ENCODE measurements around the gene STK4.

STK4 gene

GRCh38 chr20:44942264-44942973 lies 23.9 kb upstream of the STK4 start:
- H3K4me3 ChIP-seq (ENCODE audit: low read depth, low read length): no peak overlapping the region
- TF ChIP-seq, protein P1, sequence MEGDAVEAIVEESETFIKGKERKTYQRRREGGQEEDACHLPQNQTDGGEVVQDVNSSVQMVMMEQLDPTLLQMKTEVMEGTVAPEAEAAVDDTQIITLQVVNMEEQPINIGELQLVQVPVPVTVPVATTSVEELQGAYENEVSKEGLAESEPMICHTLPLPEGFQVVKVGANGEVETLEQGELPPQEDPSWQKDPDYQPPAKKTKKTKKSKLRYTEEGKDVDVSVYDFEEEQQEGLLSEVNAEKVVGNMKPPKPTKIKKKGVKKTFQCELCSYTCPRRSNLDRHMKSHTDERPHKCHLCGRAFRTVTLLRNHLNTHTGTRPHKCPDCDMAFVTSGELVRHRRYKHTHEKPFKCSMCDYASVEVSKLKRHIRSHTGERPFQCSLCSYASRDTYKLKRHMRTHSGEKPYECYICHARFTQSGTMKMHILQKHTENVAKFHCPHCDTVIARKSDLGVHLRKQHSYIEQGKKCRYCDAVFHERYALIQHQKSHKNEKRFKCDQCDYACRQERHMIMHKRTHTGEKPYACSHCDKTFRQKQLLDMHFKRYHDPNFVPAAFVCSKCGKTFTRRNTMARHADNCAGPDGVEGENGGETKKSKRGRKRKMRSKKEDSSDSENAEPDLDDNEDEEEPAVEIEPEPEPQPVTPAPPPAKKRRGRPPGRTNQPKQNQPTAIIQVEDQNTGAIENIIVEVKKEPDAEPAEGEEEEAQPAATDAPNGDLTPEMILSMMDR (conservative IDR thresholded peaks at IDR 0.05; ENCODE audit: low read depth, low read length): no peak

DNA sequence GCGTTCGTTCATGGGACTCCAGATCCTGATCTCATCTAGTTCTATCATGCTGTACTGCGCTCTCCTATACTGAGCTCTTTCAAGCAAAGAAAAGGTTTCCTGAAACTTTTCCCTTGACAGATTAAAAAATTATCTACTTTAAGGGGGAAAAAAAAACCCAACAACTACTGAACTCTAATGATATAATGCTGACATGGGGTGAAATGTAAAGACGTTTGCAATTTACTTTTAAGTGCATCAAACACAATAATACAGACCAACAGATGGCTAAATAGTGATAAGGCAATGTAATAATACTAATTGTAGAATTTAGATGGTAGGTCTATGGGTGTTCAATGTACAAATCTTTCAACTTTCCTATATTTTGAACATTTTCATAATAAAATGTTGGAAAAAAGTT lies 22.5 kb upstream of the STK4 start:
- H3K4me3 ChIP-seq (ENCODE audit: low read depth, low read length): no peak overlapping the region
- no peak for DNase-seq (ENCODE audit: low read depth)
- TF ChIP-seq, protein P1 (conservative IDR thresholded peaks at IDR 0.05; ENCODE audit: low read depth, low read length): no peak

More at GRCh38 chr20:44942264-44942973, 23.9 kb upstream of the STK4 start:
- no peak for DNase-seq (ENCODE audit: low read depth)

GRCh38 chr20:44945261-44945660 lies 21.1 kb upstream of the STK4 start:
- TF ChIP-seq, protein P1 (conservative IDR thresholded peaks at IDR 0.05; ENCODE audit: low read depth, low read length): no peak
- DNase-seq (ENCODE audit: low read depth): no peak
- no peak overlapping the region for H3K4me3 ChIP-seq (ENCODE audit: low read depth, low read length)

- no peak for DNase-seq (ENCODE audit: low read depth)
- no peak overlapping the region for H3K4me3 ChIP-seq (ENCODE audit: low read depth, low read length)
- TF ChIP-seq, protein P1 (conservative IDR thresholded peaks at IDR 0.05; ENCODE audit: low read depth, low read length): no peak
Observed at GRCh38 chr20:44946271-44946852, 19.9 kb upstream of the STK4 start.

GRCh38 chr20:44948107-44948506 lies 18.2 kb upstream of the STK4 start:
- H3K4me3 ChIP-seq (ENCODE audit: low read depth, low read length): no peak overlapping the region
- DNase-seq (ENCODE audit: low read depth): no peak
- TF ChIP-seq, protein P1 (conservative IDR thresholded peaks at IDR 0.05; ENCODE audit: low read depth, low read length): no peak

DNA sequence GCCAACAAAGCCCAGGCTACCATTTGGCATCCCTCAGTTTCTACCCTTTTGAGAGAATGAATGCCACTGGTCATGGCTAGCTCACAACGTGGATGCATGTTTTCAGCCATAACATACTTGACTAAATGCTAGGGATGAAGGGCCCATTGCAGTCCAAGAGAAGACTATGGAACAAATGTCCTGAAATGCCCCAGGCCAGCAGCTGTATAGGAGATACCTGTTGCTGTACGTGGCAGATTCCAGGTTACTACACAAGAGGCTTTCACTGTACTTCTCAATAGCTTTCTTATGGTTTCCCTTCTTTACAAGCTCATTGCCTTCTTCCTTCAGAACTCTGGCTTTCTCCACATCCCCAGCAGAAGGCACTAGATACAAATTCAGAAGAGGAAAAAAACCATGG lies 17.8 kb upstream of the STK4 start:
- no peak for DNase-seq (ENCODE audit: low read depth)
- H3K4me3 ChIP-seq (ENCODE audit: low read depth, low read length): no peak overlapping the region
- TF ChIP-seq, protein P1 (conservative IDR thresholded peaks at IDR 0.05; ENCODE audit: low read depth, low read length): no peak

DNA sequence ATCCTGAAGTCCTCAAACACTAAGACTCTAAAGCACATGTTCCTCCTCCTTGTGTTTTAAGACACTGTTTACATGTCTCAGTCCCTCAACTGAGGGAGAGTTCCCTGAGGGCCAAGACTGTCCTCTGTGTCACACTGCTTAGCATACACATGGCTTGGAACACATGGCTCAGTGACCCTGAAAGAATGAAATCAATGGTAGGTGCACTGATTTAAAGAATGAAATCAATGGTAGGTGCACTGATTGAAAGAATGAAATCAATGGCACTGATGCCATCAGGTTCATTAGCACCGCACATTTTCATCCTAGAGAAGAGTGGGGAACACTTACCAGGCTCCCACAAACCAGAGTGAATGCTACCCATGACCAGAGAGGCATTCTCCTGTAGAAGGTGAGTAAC lies 15.9 kb upstream of the STK4 start:
- DNase-seq (ENCODE audit: low read depth): no peak
- TF ChIP-seq, protein P1 (conservative IDR thresholded peaks at IDR 0.05; ENCODE audit: low read depth, low read length): no peak
- H3K4me3 ChIP-seq (ENCODE audit: low read depth, low read length): no peak overlapping the region

Data from choroid plexus epithelial cell (primary cell).